SK-N-SH treated with all-trans-retinoic acid at 6 μM for 48 hours (cell line): ENCODE results near the gene ACTR3.

ENCODE experiments used
- ATAC-seq: fragments of 200-7000 bp; cut with Tn5 transposase; 3 replicates; pipeline ENCODE4 v1.9.1; 2020; ENCODE audit warnings: mild to moderate bottlenecking, moderate library complexity
- ARNTL ChIP-seq: fragments of 450-650 bp; formaldehyde crosslinking; IDR thresholded peaks from 2 replicates; pipeline ENCODE4 v1.5.0; 2020; ENCODE audit warnings: low read depth, mild to moderate bottlenecking, moderate library complexity, borderline replicate concordance
- BACH2 ChIP-seq: fragments of 250-450 bp; sonication (Bioruptor Pico); IDR thresholded peaks from 2 replicates; pipeline ENCODE4 v1.9.0; 2021; ENCODE audit warnings: mild to moderate bottlenecking, borderline replicate concordance
- CREB5 ChIP-seq: fragments of 250-450 bp; sonication (Bioruptor Pico); IDR thresholded peaks from 2 replicates; pipeline ENCODE4 v1.5.1; 2020; ENCODE audit warnings: low read depth, mild to moderate bottlenecking, moderate library complexity
- CSRNP3 ChIP-seq: fragments of 250-450 bp; sonication (Bioruptor Pico); IDR thresholded peaks from 2 replicates; pipeline ENCODE4 v1.5.1; 2021; ENCODE audit warnings: mild to moderate bottlenecking, moderate library complexity
- ESRRG ChIP-seq: fragments of 250-450 bp; sonication (Bioruptor Pico); IDR thresholded peaks from 2 replicates; pipeline ENCODE4 v1.6.1; 2021; ENCODE audit warnings: mild to moderate bottlenecking
- GLIS3 ChIP-seq: fragments of 250-450 bp; sonication (Bioruptor Pico); IDR thresholded peaks from 2 replicates; pipeline ENCODE4 v1.5.0; 2020; ENCODE audit warnings: mild to moderate bottlenecking, moderate library complexity
- ISL1 ChIP-seq: fragments of 250-450 bp; sonication (Bioruptor Pico); IDR thresholded peaks from 2 replicates; pipeline ENCODE4 v2.1.2; 2022; ENCODE audit warnings: mild to moderate bottlenecking, moderate library complexity
- PATZ1 ChIP-seq: fragments of 250-450 bp; sonication (Bioruptor Pico); IDR thresholded peaks from 2 replicates; pipeline ENCODE4 v1.8.0; 2020; ENCODE audit warnings: mild to moderate bottlenecking, moderate library complexity, borderline replicate concordance
- POU6F1 ChIP-seq: fragments of 250-450 bp; sonication (Bioruptor Pico); IDR thresholded peaks from 2 replicates; pipeline ENCODE4 v1.8.0; 2021; ENCODE audit warnings: low read depth, mild to moderate bottlenecking, moderate library complexity, borderline replicate concordance
- PPARA ChIP-seq: fragments of 250-450 bp; sonication (Bioruptor Pico); IDR thresholded peaks from 2 replicates; pipeline ENCODE4 v1.5.0; 2020; ENCODE audit warnings: mild to moderate bottlenecking, borderline replicate concordance
- RARB ChIP-seq: fragments of 250-450 bp; sonication (Bioruptor Pico); IDR thresholded peaks from 2 replicates; pipeline ENCODE4 v1.8.0; 2021; ENCODE audit warnings: mild to moderate bottlenecking, moderate library complexity
- SNAI2 ChIP-seq: fragments of 250-450 bp; sonication (Bioruptor Pico); IDR thresholded peaks from 2 replicates; pipeline ENCODE4 v1.5.0; 2020; ENCODE audit warnings: mild to moderate bottlenecking, moderate library complexity
- TCF4 ChIP-seq: fragments of 250-450 bp; sonication (Bioruptor Pico); IDR thresholded peaks from 2 replicates; pipeline ENCODE4 v1.8.0; 2021; ENCODE audit warnings: mild to moderate bottlenecking, moderate library complexity, borderline replicate concordance
- TOX ChIP-seq: fragments of 250-450 bp; sonication (Bioruptor Pico); IDR thresholded peaks from 2 replicates; pipeline ENCODE4 v1.8.0; 2021; ENCODE audit warnings: mild to moderate bottlenecking, moderate library complexity, borderline replicate concordance
- TSHZ2 ChIP-seq: fragments of 250-450 bp; sonication (Bioruptor Pico); IDR thresholded peaks from 2 replicates; pipeline ENCODE4 v1.5.0; 2020; ENCODE audit warnings: mild to moderate bottlenecking, moderate library complexity
- ZC3H10 ChIP-seq: fragments of 250-450 bp; sonication (Bioruptor Pico); IDR thresholded peaks from 2 replicates; pipeline ENCODE4 v1.5.1; 2021; ENCODE audit warnings: mild to moderate bottlenecking, moderate library complexity
- ZFP3 ChIP-seq: fragments of 250-450 bp; sonication (Bioruptor Pico); IDR thresholded peaks from 2 replicates; pipeline ENCODE4 v1.5.0; 2020; ENCODE audit warnings: mild to moderate bottlenecking, moderate library complexity
- ZFP30 ChIP-seq: fragments of 450-650 bp; formaldehyde crosslinking; IDR thresholded peaks from 2 replicates; pipeline ENCODE4 v1.5.0; 2022; ENCODE audit warnings: mild to moderate bottlenecking, moderate library complexity
- ZNF565 ChIP-seq: fragments of 450-650 bp; formaldehyde crosslinking; conservative IDR thresholded peaks from 2 replicates; pipeline ENCODE4 v1.5.0; 2020; ENCODE audit warnings: low read depth, mild to moderate bottlenecking, moderate library complexity
- ZNF70 ChIP-seq: fragments of 450-650 bp; formaldehyde crosslinking; IDR thresholded peaks from 2 replicates; pipeline ENCODE4 v1.5.0; 2020; ENCODE audit warnings: mild to moderate bottlenecking, moderate library complexity
- ZNF8 ChIP-seq: fragments of 450-650 bp; formaldehyde crosslinking; IDR thresholded peaks from 2 replicates; pipeline ENCODE4 v1.5.0; 2020; ENCODE audit warnings: mild to moderate bottlenecking, moderate library complexity

ACTR3 gene

GRCh38 chr2:113875135-113875534, 14.8 kb upstream of the ACTR3 start:
- no peak for ATAC-seq
- TF ChIP-seq ZNF8 = no peak
- TF ChIP-seq TSHZ2 (CRISPR knock-in tag) = no peak
- TF ChIP-seq ZFP3 (CRISPR knock-in tag) = no peak
- TF ChIP-seq ZNF70 (CRISPR knock-in tag) = no peak
- TF ChIP-seq SNAI2 (CRISPR knock-in tag) = no peak
- TF ChIP-seq PPARA (CRISPR knock-in tag) = no peak
- no peak for TF ChIP-seq ZC3H10 (CRISPR knock-in tag)
- TF ChIP-seq POU6F1 (CRISPR knock-in tag) = no peak
- TF ChIP-seq TOX (CRISPR knock-in tag) = no peak
- TF ChIP-seq CSRNP3 = no peak
- no peak for TF ChIP-seq ZFP30 (CRISPR knock-in tag)
- no peak for TF ChIP-seq ESRRG (CRISPR knock-in tag)
- no peak for TF ChIP-seq ARNTL (CRISPR knock-in tag)
- no peak for TF ChIP-seq BACH2 (CRISPR knock-in tag)
- TF ChIP-seq ISL1 (CRISPR knock-in tag) = no peak
- no peak for TF ChIP-seq PATZ1 (CRISPR knock-in tag)
- TF ChIP-seq CREB5 (CRISPR knock-in tag) = no peak

- ATAC-seq = no peak
- TF ChIP-seq ZNF8 (no peak), ESRRG (CRISPR knock-in tag) (no peak), ZFP3 (CRISPR knock-in tag) (no peak), CREB5 (CRISPR knock-in tag) (no peak), ARNTL (CRISPR knock-in tag) (no peak), ZFP30 (CRISPR knock-in tag) (no peak), GLIS3 (CRISPR knock-in tag) (no peak), CSRNP3 (no peak), TCF4 (CRISPR knock-in tag) (no peak), TOX (CRISPR knock-in tag) (no peak), RARB (CRISPR knock-in tag) (no peak), ZNF565 (CRISPR knock-in tag) (no peak), SNAI2 (CRISPR knock-in tag) (no peak), ZNF70 (CRISPR knock-in tag) (no peak), PATZ1 (CRISPR knock-in tag) (no peak), POU6F1 (CRISPR knock-in tag) (no peak)
Observed at GRCh38 chr2:113876503-113877387, 13.1 kb upstream of the ACTR3 start.
